Measurements from ENCODE around the gene PRKD3. TPM values are rescaled to one million over a fixed set of nuclear protein-coding genes. Genes with fewer than 3 reads are reported as not detected.

Gene PRKD3
- total and polyA plus RNA-seq, 9 donors = 18.0 to 39.7 (median 29.0) TPM

GRCh38 chr2:37330681-37331080 lies 6.0 kb upstream of the PRKD3 start:
- Histone ChIP-seq H3K27me3 (ENCODE audit: control insufficient read depth, insufficient read depth, low read length) (peaks cover 4% of the 10 kb centered on the region), H3K36me3 (ENCODE audit: control insufficient read depth, insufficient read depth, low read length) (no peaks in the 10 kb centered on the region), H3K4me3 (ENCODE audit: low read length) (no peak overlapping the region), H3K9me3 (replicated peaks; ENCODE audit: control insufficient read depth, low read depth, low read length) (no peaks in the 10 kb centered on the region), H3K27ac (ENCODE audit: low read length) (no peak overlapping the region), H3K4me1 (ENCODE audit: control insufficient read depth, insufficient read depth, low read length) (peaks cover 3% of the 10 kb centered on the region)
- DNase-seq = no peak

- H3K27ac ChIP-seq (ENCODE audit: low read length) = peak overlapping the region; percentile 33
Measured at GRCh38 chr2:37326866-37327634, 2.4 kb upstream of the PRKD3 start.

GRCh38 chr2:37326285-37326684 lies 1.7 kb upstream of the PRKD3 start:
- peak overlapping the region; percentile 82 for H3K27ac ChIP-seq (ENCODE audit: low read length)
- peaks cover 9% of the 10 kb centered on the region for H3K4me1 ChIP-seq (ENCODE audit: control insufficient read depth, insufficient read depth, low read length)
- no CpG with 5 or more reads among the region's 2 CpGs for WGBS (ENCODE audit: insufficient coverage)
- DNase-seq = peak; percentile 94
- no peaks in the 10 kb centered on the region for H3K36me3 ChIP-seq (ENCODE audit: control insufficient read depth, insufficient read depth, low read length)
- H3K4me3 ChIP-seq (ENCODE audit: low read length) = no peak overlapping the region
- peaks cover 7% of the 10 kb centered on the region for H3K27me3 ChIP-seq (ENCODE audit: control insufficient read depth, insufficient read depth, low read length)
- no peaks in the 10 kb centered on the region for H3K9me3 ChIP-seq (replicated peaks; ENCODE audit: control insufficient read depth, low read depth, low read length)

More at GRCh38 chr2:37326866-37327634, 2.4 kb upstream of the PRKD3 start:
- Histone ChIP-seq H3K27me3 (ENCODE audit: control insufficient read depth, insufficient read depth, low read length) (peaks cover 7% of the 10 kb centered on the region), H3K36me3 (ENCODE audit: control insufficient read depth, insufficient read depth, low read length) (no peaks in the 10 kb centered on the region), H3K9me3 (replicated peaks; ENCODE audit: control insufficient read depth, low read depth, low read length) (no peaks in the 10 kb centered on the region), H3K4me3 (ENCODE audit: low read length) (no peak overlapping the region), H3K4me1 (ENCODE audit: control insufficient read depth, insufficient read depth, low read length) (peaks cover 9% of the 10 kb centered on the region)
- 92% methylated on average over 2 of the region's 8 CpGs for WGBS (ENCODE audit: insufficient coverage)
- DNase-seq = peak; percentile 48

GRCh38 chr2:37325625-37326071 lies 1.0 kb upstream of the PRKD3 start:
- Histone ChIP-seq H3K4me1 (ENCODE audit: control insufficient read depth, insufficient read depth, low read length) (peaks cover 9% of the 10 kb centered on the region), H3K27ac (ENCODE audit: low read length) (peak overlapping the region; percentile 82), H3K4me3 (ENCODE audit: low read length) (peak overlapping the region; percentile 85), H3K36me3 (ENCODE audit: control insufficient read depth, insufficient read depth, low read length) (no peaks in the 10 kb centered on the region), H3K27me3 (ENCODE audit: control insufficient read depth, insufficient read depth, low read length) (peaks cover 7% of the 10 kb centered on the region), H3K9me3 (replicated peaks; ENCODE audit: control insufficient read depth, low read depth, low read length) (no peaks in the 10 kb centered on the region)
- 83% methylated on average over 2 of the region's 12 CpGs for WGBS (ENCODE audit: insufficient coverage)
- peak; percentile 13 for DNase-seq

GRCh38 chr2:37324536-37324785 lies 172 bp downstream of the PRKD3 start:
- WGBS (ENCODE audit: insufficient coverage) = 0% methylated on average over 27 of the region's 33 CpGs
- peaks cover 9% of the 10 kb centered on the region for H3K4me1 ChIP-seq (ENCODE audit: control insufficient read depth, insufficient read depth, low read length)
- no peak for DNase-seq

GRCh38 chr2:37323781-37324535 lies 675 bp downstream of the PRKD3 start:
- peak overlapping the region; percentile 87 for H3K27ac ChIP-seq (ENCODE audit: low read length)
- 0% methylated on average over 29 of the region's 61 CpGs for WGBS (ENCODE audit: insufficient coverage)
- H3K4me3 ChIP-seq (ENCODE audit: low read length) = peak overlapping the region; percentile 85
- H3K27me3 ChIP-seq (ENCODE audit: control insufficient read depth, insufficient read depth, low read length) = peaks cover 7% of the 10 kb centered on the region
- H3K36me3 ChIP-seq (ENCODE audit: control insufficient read depth, insufficient read depth, low read length) = no peaks in the 10 kb centered on the region
- DNase-seq = peak; percentile 64
- H3K9me3 ChIP-seq (replicated peaks; ENCODE audit: control insufficient read depth, low read depth, low read length) = no peaks in the 10 kb centered on the region
- peaks cover 9% of the 10 kb centered on the region for H3K4me1 ChIP-seq (ENCODE audit: control insufficient read depth, insufficient read depth, low read length)

More at GRCh38 chr2:37324536-37324785, 172 bp downstream of the PRKD3 start:
- Histone ChIP-seq H3K36me3 (ENCODE audit: control insufficient read depth, insufficient read depth, low read length) (no peaks in the 10 kb centered on the region), H3K27ac (ENCODE audit: low read length) (peak overlapping the region; percentile 80), H3K9me3 (replicated peaks; ENCODE audit: control insufficient read depth, low read depth, low read length) (no peaks in the 10 kb centered on the region), H3K27me3 (ENCODE audit: control insufficient read depth, insufficient read depth, low read length) (peaks cover 7% of the 10 kb centered on the region), H3K4me3 (ENCODE audit: low read length) (peak overlapping the region; percentile 85)

GRCh38 chr2:37323176-37323780 lies 1.4 kb downstream of the PRKD3 start:
- peaks cover 9% of the 10 kb centered on the region for H3K4me1 ChIP-seq (ENCODE audit: control insufficient read depth, insufficient read depth, low read length)
- no peaks in the 10 kb centered on the region for H3K9me3 ChIP-seq (replicated peaks; ENCODE audit: control insufficient read depth, low read depth, low read length)
- WGBS (ENCODE audit: insufficient coverage) = 17% methylated on average over 4 of the region's 13 CpGs
- H3K36me3 ChIP-seq (ENCODE audit: control insufficient read depth, insufficient read depth, low read length) = no peaks in the 10 kb centered on the region
- peak overlapping the region; percentile 87 for H3K27ac ChIP-seq (ENCODE audit: low read length)
- H3K27me3 ChIP-seq (ENCODE audit: control insufficient read depth, insufficient read depth, low read length) = peaks cover 5% of the 10 kb centered on the region
- peak overlapping the region; percentile 85 for H3K4me3 ChIP-seq (ENCODE audit: low read length)
- DNase-seq = peak; percentile 37

- Histone ChIP-seq H3K27me3 (ENCODE audit: control insufficient read depth, insufficient read depth, low read length) (peaks cover 5% of the 10 kb centered on the region), H3K4me3 (ENCODE audit: low read length) (no peak overlapping the region), H3K4me1 (ENCODE audit: control insufficient read depth, insufficient read depth, low read length) (peaks cover 9% of the 10 kb centered on the region), H3K36me3 (ENCODE audit: control insufficient read depth, insufficient read depth, low read length) (no peaks in the 10 kb centered on the region), H3K9me3 (replicated peaks; ENCODE audit: control insufficient read depth, low read depth, low read length) (no peaks in the 10 kb centered on the region), H3K27ac (ENCODE audit: low read length) (no peak overlapping the region)
- DNase-seq = peak; percentile 17
Measured at GRCh38 chr2:37322368-37322767, 2.3 kb downstream of the PRKD3 start.

- Histone ChIP-seq H3K27me3 (ENCODE audit: control insufficient read depth, insufficient read depth, low read length) (peaks cover 5% of the 10 kb centered on the region), H3K4me1 (ENCODE audit: control insufficient read depth, insufficient read depth, low read length) (peaks cover 9% of the 10 kb centered on the region), H3K27ac (ENCODE audit: low read length) (no peak overlapping the region), H3K9me3 (replicated peaks; ENCODE audit: control insufficient read depth, low read depth, low read length) (no peaks in the 10 kb centered on the region), H3K4me3 (ENCODE audit: low read length) (no peak overlapping the region), H3K36me3 (ENCODE audit: control insufficient read depth, insufficient read depth, low read length) (peaks cover under 1% of the 10 kb centered on the region)
- WGBS (ENCODE audit: insufficient coverage) = no CpG with 5 or more reads among the region's 4 CpGs
- DNase-seq = no peak
Measured at GRCh38 chr2:37321029-37321682, 3.5 kb downstream of the PRKD3 start.
